Central memory CD8-positive, alpha-beta T cell (primary cell): ENCODE results near the gene VENTX.

Source experiments
- ATAC-seq: fragments of 150-1000 bp; cut with Tn5 transposase; replicated peaks from 2 replicates; pipeline ENCODE4 v1.10.0; 2022; ENCODE audit warnings: mild to moderate bottlenecking, moderate FRiP score, moderate number of reproducible peaks; ENCODE audit not compliant: poor library complexity, severe bottlenecking; ENCODE audit errors: extremely low read depth
- DNase-seq, 2 donors: peaks; one replicate each; pipeline ENCODE4 v3.0.0; 2021; ENCODE audit warnings: low spot score in 2 of 2
- H3K27ac Mint-ChIP-seq: one replicate; pipeline ENCODE4 v1.8.0; 2022; ENCODE audit warnings: low read depth, mild to moderate bottlenecking, moderate library complexity, mixed read lengths
- H3K27me3 Mint-ChIP-seq: one replicate; pipeline ENCODE4 v1.8.0; 2022; ENCODE audit warnings: mixed read lengths
- H3K36me3 Mint-ChIP-seq: one replicate; pipeline ENCODE4 v1.8.0; 2022; ENCODE audit warnings: mild to moderate bottlenecking, moderate library complexity, mixed read lengths; ENCODE audit not compliant: insufficient read depth
- H3K4me1 Mint-ChIP-seq: one replicate; pipeline ENCODE4 v1.8.0; 2022; ENCODE audit warnings: mixed read lengths
- H3K4me3 Mint-ChIP-seq: one replicate; pipeline ENCODE4 v1.8.0; 2022; ENCODE audit warnings: mild to moderate bottlenecking, moderate library complexity, mixed read lengths
- H3K9me3 Mint-ChIP-seq: one replicate; pipeline ENCODE4 v1.8.0; 2022; ENCODE audit warnings: mixed read lengths

VENTX gene

DNA sequence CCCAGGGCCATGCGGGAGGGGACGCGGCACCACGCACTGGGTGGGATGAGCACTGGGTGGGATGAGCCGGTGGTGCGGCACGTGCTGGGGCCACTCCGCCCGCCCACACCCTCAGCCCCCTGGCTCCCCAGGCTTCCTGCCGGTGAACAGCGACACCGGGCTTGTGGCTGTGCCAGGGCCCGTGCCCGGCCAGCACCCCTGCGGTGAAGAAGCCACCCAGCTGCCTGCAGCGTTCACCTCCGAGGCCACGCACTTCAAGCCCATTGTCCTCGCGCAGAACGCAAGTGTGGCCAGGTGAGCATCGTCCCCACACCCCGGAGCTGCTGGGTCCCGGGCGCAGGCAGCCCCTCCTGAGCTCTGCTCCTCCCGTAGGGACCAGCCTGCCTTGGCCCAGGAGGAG is 39.4 kb upstream of the VENTX start:
- ATAC-seq (no peak), DNase-seq (no peak)
- H3K4me3 Mint-ChIP-seq, result no peak overlapping the region
- H3K9me3 Mint-ChIP-seq, result no peaks in the 10 kb centered on the region
- no peaks in the 10 kb centered on the region for H3K36me3 Mint-ChIP-seq
- no peak overlapping the region for H3K27ac Mint-ChIP-seq
- H3K27me3 Mint-ChIP-seq, result no peaks in the 10 kb centered on the region
- H3K4me1 Mint-ChIP-seq, result no peaks in the 10 kb centered on the region

- Mint-ChIP-seq H3K4me3 (no peak overlapping the region), H3K27me3 (no peaks in the 10 kb centered on the region), H3K4me1 (no peaks in the 10 kb centered on the region), H3K27ac (no peak overlapping the region), H3K36me3 (no peaks in the 10 kb centered on the region), H3K9me3 (no peaks in the 10 kb centered on the region)
- DNase-seq (no peak), ATAC-seq (no peak)
These were observed 38.8 kb upstream of the VENTX start for GRCh38 chr10:133198621-133199487.

DNA sequence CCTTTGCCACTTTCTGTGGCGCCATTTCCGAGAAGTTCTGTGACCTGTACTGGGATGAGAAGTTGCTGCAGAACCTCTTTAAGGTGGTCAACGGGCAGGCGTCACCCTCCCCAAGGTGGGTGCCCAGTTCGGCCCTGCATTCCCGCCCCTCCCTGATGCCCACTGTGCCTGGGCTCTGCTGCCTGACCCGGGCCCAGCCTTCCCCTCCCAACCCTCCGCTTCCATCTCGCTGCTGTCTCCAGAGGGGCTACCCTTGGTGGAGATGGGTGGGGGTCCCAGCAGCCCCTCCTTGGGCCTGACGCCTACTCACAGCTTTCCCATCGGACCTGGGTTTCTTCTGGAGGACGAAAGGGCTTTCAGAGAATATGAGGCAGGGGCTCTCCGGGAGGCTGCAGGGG is 38.2 kb upstream of the VENTX start:
- Mint-ChIP-seq H3K36me3 (no peaks in the 10 kb centered on the region), H3K9me3 (no peaks in the 10 kb centered on the region), H3K27ac (no peak overlapping the region), H3K4me3 (no peak overlapping the region), H3K4me1 (no peaks in the 10 kb centered on the region), H3K27me3 (no peaks in the 10 kb centered on the region)
- DNase-seq (no peak), ATAC-seq (no peak)

GRCh38 chr10:133199992-133200611 is 37.6 kb upstream of the VENTX start:
- Mint-ChIP-seq H3K4me1 (no peaks in the 10 kb centered on the region), H3K27me3 (no peaks in the 10 kb centered on the region), H3K27ac (no peak overlapping the region), H3K9me3 (no peaks in the 10 kb centered on the region), H3K4me3 (no peak overlapping the region), H3K36me3 (no peaks in the 10 kb centered on the region)
- DNase-seq, result no peak
- no peak for ATAC-seq

DNA sequence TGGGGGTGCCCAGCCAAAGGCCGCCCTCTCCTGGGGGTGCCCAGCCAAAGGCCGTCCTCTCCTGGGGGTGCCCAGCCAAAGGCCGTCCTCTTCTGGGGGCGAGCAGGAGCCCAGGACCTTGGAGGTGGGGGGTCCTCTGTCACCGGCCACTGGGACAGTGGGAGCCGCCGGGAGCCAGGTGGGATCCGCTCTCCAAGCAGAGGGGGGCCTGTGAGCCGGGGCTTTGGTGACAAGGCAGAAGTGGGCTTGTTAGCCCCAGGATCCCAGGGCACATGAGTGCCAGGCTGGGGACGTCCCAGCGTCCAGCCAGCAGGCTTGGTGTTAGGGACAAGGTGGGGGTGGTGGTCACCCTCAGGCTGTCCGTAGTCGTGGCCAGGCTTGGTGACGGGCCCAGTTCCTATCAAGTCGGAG is 37.0 kb upstream of the VENTX start:
- no peak for ATAC-seq
- Mint-ChIP-seq H3K4me1 (no peaks in the 10 kb centered on the region), H3K9me3 (no peaks in the 10 kb centered on the region), H3K27ac (no peak overlapping the region), H3K36me3 (no peaks in the 10 kb centered on the region), H3K4me3 (no peak overlapping the region), H3K27me3 (no peaks in the 10 kb centered on the region)
- DNase-seq, result no peak

- H3K36me3 Mint-ChIP-seq, result no peaks in the 10 kb centered on the region
- H3K27me3 Mint-ChIP-seq, result no peaks in the 10 kb centered on the region
- no peaks in the 10 kb centered on the region for H3K4me1 Mint-ChIP-seq
- ATAC-seq, result no peak
- H3K9me3 Mint-ChIP-seq, result no peaks in the 10 kb centered on the region
- H3K4me3 Mint-ChIP-seq, result no peak overlapping the region
- no peak for DNase-seq
- no peak overlapping the region for H3K27ac Mint-ChIP-seq
These were observed 36.3 kb upstream of the VENTX start for GRCh38 chr10:133201151-133201947.

- H3K27me3 Mint-ChIP-seq, result no peaks in the 10 kb centered on the region
- no peak for DNase-seq
- H3K4me3 Mint-ChIP-seq, result no peak overlapping the region
- no peak overlapping the region for H3K27ac Mint-ChIP-seq
- no peaks in the 10 kb centered on the region for H3K9me3 Mint-ChIP-seq
- no peaks in the 10 kb centered on the region for H3K4me1 Mint-ChIP-seq
- H3K36me3 Mint-ChIP-seq, result no peaks in the 10 kb centered on the region
- ATAC-seq, result no peak
These were observed 35.5 kb upstream of the VENTX start for GRCh38 chr10:133201948-133202725.

GRCh38 chr10:133202778-133203651 is 34.6 kb upstream of the VENTX start:
- DNase-seq (no peak), ATAC-seq (no peak)
- no peak overlapping the region for H3K27ac Mint-ChIP-seq
- H3K4me3 Mint-ChIP-seq, result no peak overlapping the region
- no peaks in the 10 kb centered on the region for H3K36me3 Mint-ChIP-seq
- H3K4me1 Mint-ChIP-seq, result no peaks in the 10 kb centered on the region
- no peaks in the 10 kb centered on the region for H3K27me3 Mint-ChIP-seq
- no peaks in the 10 kb centered on the region for H3K9me3 Mint-ChIP-seq

DNA sequence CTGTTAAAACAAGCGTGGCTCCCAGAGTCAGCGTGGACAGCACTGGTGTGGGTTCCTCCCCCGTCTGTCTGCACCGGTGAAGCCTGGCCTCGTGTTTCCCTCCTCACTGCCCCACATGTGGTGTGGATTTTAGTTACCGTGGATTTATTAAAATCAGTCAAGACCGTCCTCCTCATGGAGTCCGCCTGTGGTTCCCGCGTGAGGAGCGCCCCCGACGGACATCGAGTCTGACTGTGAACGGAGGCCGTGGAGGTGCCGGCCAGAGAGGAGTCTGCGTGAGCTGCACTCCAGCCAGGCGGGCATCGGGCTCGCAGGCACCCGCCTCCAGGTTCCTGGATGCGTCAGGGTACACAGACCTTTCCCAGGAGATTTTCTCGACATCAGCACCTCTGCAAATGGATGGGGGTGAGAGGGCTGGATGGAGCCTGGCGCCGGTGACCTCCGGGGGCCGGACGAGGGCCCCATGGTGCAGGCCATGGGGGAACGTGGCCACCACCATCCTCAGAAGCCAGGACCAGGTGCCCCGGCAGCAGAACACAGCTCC is 33.9 kb upstream of the VENTX start:
- H3K4me3 Mint-ChIP-seq, result no peak overlapping the region
- no peak for ATAC-seq

GRCh38 chr10:133204226-133205015 is 33.2 kb upstream of the VENTX start:
- Mint-ChIP-seq H3K36me3 (no peaks in the 10 kb centered on the region), H3K27ac (no peak overlapping the region), H3K9me3 (no peaks in the 10 kb centered on the region), H3K27me3 (no peaks in the 10 kb centered on the region), H3K4me1 (no peaks in the 10 kb centered on the region), H3K4me3 (no peak overlapping the region)
- DNase-seq (no peak), ATAC-seq (no peak)

More for the DNA sequence above, 33.9 kb upstream of the VENTX start:
- no peak for DNase-seq
- H3K36me3 Mint-ChIP-seq, result no peaks in the 10 kb centered on the region
- H3K9me3 Mint-ChIP-seq, result no peaks in the 10 kb centered on the region
- H3K27me3 Mint-ChIP-seq, result no peaks in the 10 kb centered on the region
- no peaks in the 10 kb centered on the region for H3K4me1 Mint-ChIP-seq
- no peak overlapping the region for H3K27ac Mint-ChIP-seq

DNA sequence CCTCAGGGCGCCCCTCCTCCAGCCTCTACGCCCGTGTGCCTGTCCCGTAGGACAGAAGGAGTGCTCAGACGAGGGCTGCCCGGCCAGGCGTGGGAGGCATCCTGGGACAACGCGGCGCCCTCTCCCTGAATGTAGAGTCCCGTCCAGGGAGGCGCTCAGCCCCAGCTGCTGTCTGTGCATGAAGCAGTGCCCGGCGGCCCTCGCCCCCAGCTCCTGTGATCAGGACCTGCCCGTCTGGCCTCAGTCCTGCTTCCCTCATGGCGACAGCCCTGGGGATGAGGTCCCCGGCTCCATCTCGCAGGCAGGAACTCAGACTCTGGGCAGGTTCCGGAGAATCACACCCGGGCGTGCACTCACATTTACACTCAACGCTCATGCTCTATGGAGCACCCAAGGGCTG is 32.5 kb upstream of the VENTX start:
- Mint-ChIP-seq H3K9me3 (no peaks in the 10 kb centered on the region), H3K4me3 (no peak overlapping the region), H3K27me3 (no peaks in the 10 kb centered on the region), H3K27ac (no peak overlapping the region), H3K4me1 (no peaks in the 10 kb centered on the region), H3K36me3 (no peaks in the 10 kb centered on the region)
- DNase-seq, result no peak
- ATAC-seq, result no peak
